ENCODE results near the gene LSM3.

- TF ChIP-seq EP300 (IDR thresholded peaks at IDR 0.05) = no peak
- TF ChIP-seq CTCF (IDR thresholded peaks at IDR 0.05) = no peak
Observed at GRCh38 chr3:14156201-14156600, 22.4 kb upstream of the LSM3 start.
